C4-2B (cell line): ENCODE data around the gene DNM3.

Source experiments
- CTCF ChIP-seq: fragments of 450-650 bp; conservative IDR thresholded peaks from 2 replicates; pipeline ENCODE4 v1.5.1; 2017; ENCODE audit warnings: mild to moderate bottlenecking
- ZFX ChIP-seq: fragments of 450-650 bp; IDR thresholded peaks from 2 replicates; pipeline ENCODE4 v1.6.1; 2017

- no peak for TF ChIP-seq CTCF
- TF ChIP-seq ZFX, result no peak
Measured at GRCh38 chr1:171800342-171800741, 41.0 kb upstream of the DNM3 start.
